Measurements from ENCODE around the gene AURKB. TPM values are rescaled to one million over a fixed set of nuclear protein-coding genes. Genes with fewer than 3 reads are reported as not detected.
A peak's percentile ranks its signal among the peaks of the same experiment; 100 is the strongest.

Gene AURKB
- total RNA-seq, 6 experiments from 2014 or later, result 0.26 to 3.9 (median 1.5) TPM

DNA sequence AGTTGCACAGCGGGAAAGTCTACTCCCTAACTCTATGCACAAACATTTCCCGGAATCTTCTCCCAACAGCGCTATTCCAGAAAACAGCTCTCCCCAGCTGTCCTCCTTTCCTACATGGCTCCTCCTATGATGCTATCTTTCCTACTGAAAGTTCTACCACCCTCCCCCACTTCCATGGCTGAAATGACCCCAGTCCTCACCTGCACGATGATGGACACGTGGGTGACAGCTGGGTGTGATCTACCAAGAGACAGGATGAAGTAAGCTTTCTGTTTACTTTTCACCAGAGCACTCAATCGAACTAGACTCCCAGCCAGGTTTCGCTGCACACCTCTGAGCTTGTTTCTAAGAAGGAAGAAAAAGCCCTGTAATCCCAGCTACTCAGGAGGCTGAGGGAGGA is 26.8 kb upstream of the AURKB start:
- peaks cover 0 to 47% (median 24%) of the 10 kb centered on the region in 4 donors for H3K36me3 ChIP-seq
- peak; percentile 91 to 96 (median 93) for ATAC-seq
- peak overlapping the region; percentile 45 to 70 (median 57) for H3K27ac ChIP-seq
- no peaks in the 10 kb centered on the region for H3K9me3 ChIP-seq
- H3K4me3 ChIP-seq, result no peak overlapping the region
- H3K4me1 ChIP-seq, result peaks cover 0 to 15% (median 3%) of the 10 kb centered on the region in 4 donors
- intact Hi-C loops (cut with DNase I), result no loop called here
- peak; percentile 86 to 92 (median 89) for DNase-seq
- TF ChIP-seq, protein P1, sequence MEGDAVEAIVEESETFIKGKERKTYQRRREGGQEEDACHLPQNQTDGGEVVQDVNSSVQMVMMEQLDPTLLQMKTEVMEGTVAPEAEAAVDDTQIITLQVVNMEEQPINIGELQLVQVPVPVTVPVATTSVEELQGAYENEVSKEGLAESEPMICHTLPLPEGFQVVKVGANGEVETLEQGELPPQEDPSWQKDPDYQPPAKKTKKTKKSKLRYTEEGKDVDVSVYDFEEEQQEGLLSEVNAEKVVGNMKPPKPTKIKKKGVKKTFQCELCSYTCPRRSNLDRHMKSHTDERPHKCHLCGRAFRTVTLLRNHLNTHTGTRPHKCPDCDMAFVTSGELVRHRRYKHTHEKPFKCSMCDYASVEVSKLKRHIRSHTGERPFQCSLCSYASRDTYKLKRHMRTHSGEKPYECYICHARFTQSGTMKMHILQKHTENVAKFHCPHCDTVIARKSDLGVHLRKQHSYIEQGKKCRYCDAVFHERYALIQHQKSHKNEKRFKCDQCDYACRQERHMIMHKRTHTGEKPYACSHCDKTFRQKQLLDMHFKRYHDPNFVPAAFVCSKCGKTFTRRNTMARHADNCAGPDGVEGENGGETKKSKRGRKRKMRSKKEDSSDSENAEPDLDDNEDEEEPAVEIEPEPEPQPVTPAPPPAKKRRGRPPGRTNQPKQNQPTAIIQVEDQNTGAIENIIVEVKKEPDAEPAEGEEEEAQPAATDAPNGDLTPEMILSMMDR (IDR thresholded peaks at IDR 0.05), result no peak
- TF ChIP-seq POLR2A (IDR thresholded peaks at IDR 0.05), result peak; percentile 31
- 24% methylated on average over 6 of the region's 7 CpGs for WGBS (ENCODE audit: insufficient coverage, low coverage, low lambda C conversion rate, missing lambda C conversion rate)
- H3K27me3 ChIP-seq, result no peaks in the 10 kb centered on the region

DNA sequence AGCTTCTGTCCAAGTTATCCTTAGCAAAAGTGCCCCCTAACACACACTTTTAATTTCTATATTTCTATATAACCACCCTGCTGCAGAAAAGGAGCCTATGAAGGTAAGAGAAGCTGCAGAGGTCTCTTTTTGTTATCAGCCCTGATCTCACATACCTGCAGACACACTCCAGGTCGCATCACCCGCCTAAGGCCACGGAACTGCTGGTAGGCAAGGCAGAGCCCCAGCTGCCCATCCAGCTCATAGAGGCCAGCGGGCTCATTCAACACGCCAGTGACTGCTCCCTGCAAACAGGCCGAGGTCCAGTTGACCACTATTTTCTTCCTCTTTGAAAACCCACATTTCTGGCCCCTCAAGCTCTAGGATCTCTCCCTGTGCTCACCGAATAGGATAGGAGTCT is 25.3 kb upstream of the AURKB start:
- H3K27me3 ChIP-seq, result no peaks in the 10 kb centered on the region
- no peak overlapping the region for H3K27ac ChIP-seq
- 100% methylated on average over 1 of the region's 7 CpGs for WGBS (ENCODE audit: insufficient coverage, low coverage, low lambda C conversion rate, missing lambda C conversion rate)
- H3K4me1 ChIP-seq, result peaks cover 0 to 15% (median 3%) of the 10 kb centered on the region in 4 donors
- no peak overlapping the region for H3K4me3 ChIP-seq
- no peak for ATAC-seq
- peaks cover 5 to 59% (median 28%) of the 10 kb centered on the region in 4 donors for H3K36me3 ChIP-seq
- no peaks in the 10 kb centered on the region for H3K9me3 ChIP-seq
- intact Hi-C loops (cut with DNase I), result no loop called here
- TF ChIP-seq POLR2A (IDR thresholded peaks at IDR 0.05), result no peak
- TF ChIP-seq, protein P1 (IDR thresholded peaks at IDR 0.05), result no peak
- DNase-seq, result no peak

DNA sequence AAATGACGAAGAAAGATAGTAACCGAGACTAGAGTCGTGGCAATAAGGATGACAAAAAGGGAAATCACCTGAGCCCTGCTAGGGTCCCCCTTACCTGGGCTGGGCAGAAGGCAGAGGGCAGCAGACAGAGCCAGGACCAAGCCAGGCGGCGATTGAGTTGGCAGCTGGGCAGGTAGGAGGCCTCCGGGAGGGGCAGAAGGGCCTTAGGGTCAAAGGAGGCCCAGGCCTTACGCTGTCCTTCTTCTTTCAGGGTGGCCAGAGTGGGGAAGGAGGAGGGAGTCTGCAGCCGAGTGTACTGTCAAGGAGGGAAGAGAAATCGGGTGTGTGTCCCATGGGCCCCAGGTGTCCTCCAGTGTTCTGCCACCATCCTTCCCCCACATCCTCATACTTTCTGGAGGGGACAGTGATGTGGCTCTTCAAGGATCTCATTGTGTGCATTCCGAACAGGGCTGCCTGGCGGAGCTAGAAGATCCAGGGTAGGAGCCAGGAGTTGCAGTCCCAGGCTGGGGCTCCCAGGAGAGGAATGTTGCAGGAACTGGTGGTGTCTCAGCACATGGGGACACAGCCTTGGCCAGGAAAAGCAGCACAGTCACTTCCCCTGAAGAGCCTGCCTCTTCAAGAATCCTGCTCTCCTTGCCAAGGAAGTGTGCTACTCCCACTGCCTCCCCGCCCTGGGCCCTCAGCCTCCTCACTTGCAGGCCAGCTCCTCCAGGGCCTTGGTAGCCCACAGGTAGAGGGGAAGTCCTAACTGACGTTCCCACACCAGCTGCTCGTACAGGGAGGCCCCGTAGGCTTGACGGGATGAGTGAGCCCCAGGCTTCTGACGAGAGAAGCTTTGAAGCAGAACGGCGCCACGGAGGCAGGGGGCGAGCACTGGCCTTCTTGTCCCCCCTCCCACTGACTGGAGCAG is 24.2 kb upstream of the AURKB start:
- no peak for ATAC-seq
- no peak overlapping the region for H3K4me3 ChIP-seq
- H3K36me3 ChIP-seq, result peaks cover 5 to 67% (median 36%) of the 10 kb centered on the region in 4 donors
- H3K27me3 ChIP-seq, result no peaks in the 10 kb centered on the region
- TF ChIP-seq POLR2A (IDR thresholded peaks at IDR 0.05), result no peak
- TF ChIP-seq, protein P1 (IDR thresholded peaks at IDR 0.05), result no peak
- whole genome bisulfite sequencing (ENCODE audit: insufficient coverage, low coverage, low lambda C conversion rate, missing lambda C conversion rate), result 97% methylated on average over 13 of the region's 21 CpGs
- DNase-seq, result no peak
- no peaks in the 10 kb centered on the region for H3K9me3 ChIP-seq
- no peak overlapping the region for H3K27ac ChIP-seq
- intact Hi-C loops (cut with DNase I), result no loop called here
- H3K4me1 ChIP-seq, result peaks cover 0 to 15% (median 3%) of the 10 kb centered on the region in 4 donors

DNA sequence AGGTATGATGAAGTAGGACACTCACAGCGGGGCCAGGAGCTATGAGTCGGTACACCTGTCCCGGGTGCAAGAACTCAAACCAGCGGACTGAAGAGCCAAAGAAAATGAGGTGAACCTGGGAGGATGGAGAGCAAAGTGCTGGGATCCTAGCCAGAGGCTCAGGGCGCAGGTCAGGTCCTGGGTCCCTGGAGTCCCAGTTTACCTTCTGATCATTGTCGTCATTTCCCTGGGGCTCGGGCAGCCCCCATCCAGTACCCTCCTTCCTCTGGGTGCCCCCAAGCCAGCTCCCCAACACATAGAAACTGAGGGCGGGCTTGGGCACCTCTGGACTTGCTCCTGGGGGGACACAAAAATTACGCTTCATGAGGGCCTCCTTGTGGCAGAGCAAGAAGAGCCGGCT is 21.3 kb upstream of the AURKB start:
- Histone ChIP-seq H3K27me3 (no peaks in the 10 kb centered on the region), H3K4me3 (no peak overlapping the region), H3K4me1 (peaks cover 0 to 6% (median 0%) of the 10 kb centered on the region in 4 donors), H3K9me3 (no peaks in the 10 kb centered on the region), H3K36me3 (peaks cover 7 to 88% (median 47%) of the 10 kb centered on the region in 4 donors), H3K27ac (no peak overlapping the region)
- ATAC-seq (no peak), DNase-seq (no peak)
- 86% methylated on average over 5 of the region's 10 CpGs for WGBS (ENCODE audit: insufficient coverage, low coverage, low lambda C conversion rate, missing lambda C conversion rate)
- TF ChIP-seq, protein P1 (IDR thresholded peaks at IDR 0.05), result no peak
- TF ChIP-seq POLR2A (IDR thresholded peaks at IDR 0.05), result no peak
- intact Hi-C loops (cut with DNase I), result no loop called here

Data from right lobe of liver (tissue), 6 donors.